K562 (cell line): ENCODE data around the gene DDX46. TPM values are rescaled to one million over a fixed set of nuclear protein-coding genes. Genes with fewer than 3 reads are reported as not detected.

ENCODE experiments used
- BCL6 ChIP-seq: fragments of 250-450 bp; sonication (Bioruptor Pico); IDR thresholded peaks from 2 replicates; pipeline ENCODE4 v1.4.0; 2020
- CCAR2 ChIP-seq: fragments of 200-400 bp; formaldehyde crosslinking; IDR thresholded peaks from 2 replicates; pipeline ENCODE4 v1.6.1; 2017; ENCODE audit warnings: mild to moderate bottlenecking, low read depth, low read length
- E2F5 ChIP-seq: sonication (generic); formaldehyde crosslinking; IDR thresholded peaks from 2 replicates; pipeline ENCODE4 v1.8.0; 2022; ENCODE audit warnings: mild to moderate bottlenecking, missing genetic modification reagents
- FOXM1 ChIP-seq, 2 experiments: fragments of 450-650 bp in 1 of 2; sonication (generic) in 1 of 2; formaldehyde crosslinking in 1 of 2; IDR thresholded peaks; 2 replicates each; pipeline versions ENCODE4 v1.6.1 to v1.9.0; 2017 to 2022; ENCODE audit warnings: low read depth in 2 of 2, mild to moderate bottlenecking in 2 of 2, missing genetic modification reagents in 1 of 2, moderate library complexity in 1 of 2
- HDAC2 ChIP-seq: fragments of 450-650 bp; IDR thresholded peaks from 2 replicates; pipeline ENCODE4 v1.6.1; 2016; ENCODE audit warnings: mild to moderate bottlenecking
- KAT8 ChIP-seq: fragments of 450-650 bp; IDR thresholded peaks from 2 replicates; pipeline ENCODE4 v1.6.1; 2016; ENCODE audit warnings: low read depth, mild to moderate bottlenecking
- MYBL2 ChIP-seq, 2 experiments: fragments of 450-650 bp in 1 of 2; sonication (generic) in 1 of 2; formaldehyde crosslinking in 1 of 2; IDR thresholded peaks; 2 replicates each; pipeline versions ENCODE4 v1.6.1 to v1.8.1; 2017 to 2022; ENCODE audit warnings: borderline replicate concordance in 1 of 2, inconsistent platforms in 1 of 2, low read depth in 1 of 2, mild to moderate bottlenecking in 1 of 2, missing genetic modification reagents in 1 of 2, moderate library complexity in 1 of 2
- OTX1 ChIP-seq: fragments of 450-650 bp; formaldehyde crosslinking; IDR thresholded peaks from 2 replicates; pipeline ENCODE4 v1.4.0; 2022; ENCODE audit warnings: mild to moderate bottlenecking
- SIRT6 ChIP-seq: IDR thresholded peaks from one replicate; pipeline ENCODE4 v1.6.1; 2012; ENCODE audit warnings: low read depth, mild to moderate bottlenecking, control low read depth, inconsistent platforms, low read length, moderate library complexity
- SREBF1 ChIP-seq: fragments of 150-350 bp; IDR thresholded peaks from 2 replicates; pipeline ENCODE4 v1.6.1; 2014; ENCODE audit warnings: antibody characterized with exemption, low read depth, low read length, borderline replicate concordance
- ZBTB40 ChIP-seq, 2 experiments: fragments of 450-650 bp in 1 of 2; sonication (generic) in 1 of 2; formaldehyde crosslinking in 1 of 2; IDR thresholded peaks; 2 replicates each; pipeline versions ENCODE4 v1.7.1 to v1.9.0; 2016 to 2022; ENCODE audit warnings: inconsistent platforms in 1 of 2, mild to moderate bottlenecking in 1 of 2, missing genetic modification reagents in 1 of 2
- ZNF639 ChIP-seq, 2 experiments: fragments of 200-800 bp in 1 of 2; sonication (Bioruptor generic) in 1 of 2; sonication (generic) in 1 of 2; formaldehyde crosslinking in 1 of 2; IDR thresholded peaks in 1 of 2; conservative IDR thresholded peaks in 1 of 2; 2 replicates each; pipeline versions ENCODE4 v1.5.0 to v1.6.1; 2016 to 2020; ENCODE audit warnings: missing compliant biosample characterization in 1 of 2, missing genetic modification characterization in 1 of 2, missing genetic modification reagents in 1 of 2
- polyA plus RNA-seq, 8 experiments: library from polyadenylated mRNA; depleted of rRNA in 4 of 8; stranded (reverse) in 5 of 8; unstranded in 3 of 8; fragments of >200 nt; fragmentation: Nextera tagmentation in 2 of 8; fragmentation: Illumina TruSeq in 1 of 8; extraction: Ambion mirVana in 2 of 8; extraction: Trizol in 1 of 8; gene quantifications; 2 replicates each; pipeline versions ENCODE4 v1.2.1 to v1.2.3, GENCODE V29; 2011 to 2014; ENCODE audit warnings: inconsistent platforms in 1 of 8, missing spikeins in 1 of 8
- total RNA-seq, 7 experiments: library from RNA; depleted of rRNA in 6 of 7; stranded (reverse); fragments of >200 nt in 6 of 7; fragmentation: Illumina TruSeq in 2 of 7; extraction: Trizol in 2 of 7; gene quantifications; 2 replicates each; pipeline versions ENCODE4 v1.2.1 to v1.2.3, GENCODE V29; 2011 to 2021; ENCODE audit warnings: low replicate concordance in 1 of 7

The DDX46 gene
- total and polyA plus RNA-seq, 9 of the 15 experiments (the other 6 are each of a cell fraction or from before 2014, with no cell fraction given), result 26.2 to 99.0 (median 76.4) TPM

- TF ChIP-seq E2F5 (CRISPR knock-in tag) (0 out of 2 replicates have a peak, but pooled peaks have one; percentile 27), BCL6 (CRISPR knock-in tag) (no peak), SREBF1 (no peak), MYBL2 (IDR thresholded peaks at IDR 0.05; ENCODE audit: low read depth) (no peak), MYBL2 (CRISPR knock-in tag; IDR thresholded peaks at IDR 0.05; ENCODE audit: borderline replicate concordance) (no peak), ZNF639 (CRISPR knock-in tag; conservative IDR thresholded peaks at IDR 0.05 in 1 of 2, IDR thresholded peaks at IDR 0.05 in 1 of 2) (no peak), FOXM1 (IDR thresholded peaks at IDR 0.05; ENCODE audit: low read depth) (no peak), FOXM1 (CRISPR knock-in tag; IDR thresholded peaks at IDR 0.05; ENCODE audit: low read depth) (no peak), HDAC2 (peak; percentile 18; the same call in 1 of the 2 replicates), SIRT6 (no peak), KAT8 (no peak), OTX1 (CRISPR knock-in tag) (no peak), ZBTB40 (IDR thresholded peaks at IDR 0.05) (peak; percentile 24; the same call in 1 of the 2 replicates), ZBTB40 (CRISPR knock-in tag; IDR thresholded peaks at IDR 0.05) (no peak), CCAR2 (no peak)
These were observed 19.5 kb upstream of the DDX46 start (continued) for GRCh38 chr5:134738963-134739661.
